A549 (cell line): ENCODE data around the gene MTX3. TPM values are rescaled to one million over a fixed set of nuclear protein-coding genes. Genes with fewer than 3 reads are reported as not detected.

Experiments used
- ATAC-seq, 2 experiments: fragments of 200-7000 bp in 1 of 2; fragments of >200 bp in 1 of 2; cut with Nextera tagmentation in 1 of 2; cut with Tn5 transposase in 1 of 2; 3 replicates each; pipeline versions ENCODE4 v1.8.0 to v1.9.1; 2018 to 2020; ENCODE audit warnings: mild to moderate bottlenecking in 1 of 2, moderate library complexity in 1 of 2
- CTCF ChIA-PET: fragments of 300-600 bp; sonication (Branson Sonifier 250); formaldehyde crosslinking; extraction: SDS; loops from one replicate; lab custom pipeline; 2021; ENCODE audit warnings: antibody characterized with exemption, inconsistent platforms; lab: Yijun Ruan, JAX
- POLR2A ChIA-PET: fragments of 350-600 bp; formaldehyde crosslinking; extraction: SDS; loops from one replicate; lab custom pipeline; 2021; ENCODE audit warnings: antibody characterized with exemption, inconsistent platforms; lab: Yijun Ruan, JAX
- DNase-seq, 2 experiments: peaks; one replicate each; pipeline versions ENCODE4 v3.0.0 to v3.0.0-alpha.2; 2011 to 2016; ENCODE audit warnings: low read depth in 1 of 2, low spot score in 1 of 2
- FAIRE-seq: peaks from 2 replicates; lab custom pipeline; 2011; peaks lifted over from hg19 to GRCh38; lab: Jason Lieb, UNC
- H3K27ac ChIP-seq, 2 experiments: fragments of >200 bp; sonication (Bioruptor Twin); formaldehyde crosslinking; 3 replicates each; pipeline ENCODE4 v1.5.1; 2016 to 2017
- H3K4me1 ChIP-seq: fragments of >200 bp; sonication (Bioruptor Twin); formaldehyde crosslinking; 3 replicates; pipeline ENCODE4 v1.6.1; 2016
- H3K4me2 ChIP-seq: fragments of >200 bp; sonication (Bioruptor Twin); formaldehyde crosslinking; 3 replicates; pipeline ENCODE4 v1.6.1; 2016
- H3K4me3 ChIP-seq: fragments of >200 bp; sonication (Bioruptor Twin); formaldehyde crosslinking; 3 replicates; pipeline ENCODE4 v1.5.1; 2016
- H3K9me3 ChIP-seq: fragments of >200 bp; sonication (Bioruptor Twin); formaldehyde crosslinking; 3 replicates; pipeline ENCODE4 v1.6.1; 2016
- BCL3 ChIP-seq: fragments of >200 bp; sonication (Bioruptor Twin); formaldehyde crosslinking; IDR thresholded peaks from 3 replicates; pipeline ENCODE4 v1.6.1; 2016
- CBX8 ChIP-seq: fragments of 200-600 bp; sonication (generic); IDR thresholded peaks from 2 replicates; pipeline ENCODE4 v1.6.1; 2016
- CEBPB ChIP-seq, 2 experiments: fragments of >200 bp in 1 of 2; sonication (Bioruptor Twin) in 1 of 2; formaldehyde crosslinking in 1 of 2; IDR thresholded peaks; 2 replicates each; pipeline ENCODE4 v1.6.1; 2012 to 2016
- CHD4 ChIP-seq: fragments of 200-600 bp; sonication (generic); IDR thresholded peaks from 2 replicates; pipeline ENCODE4 v1.6.1; 2016; ENCODE audit warnings: antibody characterized with exemption, mild to moderate bottlenecking, borderline replicate concordance
- EHMT2 ChIP-seq: fragments of 200-600 bp; sonication (generic); IDR thresholded peaks from 2 replicates; pipeline ENCODE4 v1.6.1; 2016; ENCODE audit warnings: antibody characterized with exemption, low read depth, mild to moderate bottlenecking, moderate library complexity
- ELK1 ChIP-seq: fragments of 150-350 bp; IDR thresholded peaks from 2 replicates; pipeline ENCODE4 v1.6.1; 2014; ENCODE audit warnings: low read depth, mild to moderate bottlenecking, low read length
- EP300 ChIP-seq, 2 experiments: fragments of >200 bp; sonication (Bioruptor Twin); formaldehyde crosslinking; IDR thresholded peaks; 2 replicates in 1 of 2; 3 replicates in 1 of 2; pipeline ENCODE4 v1.6.1; 2016 to 2017
- ESRRA ChIP-seq: fragments of 150-350 bp; IDR thresholded peaks from 2 replicates; pipeline ENCODE4 v1.6.1; 2014; ENCODE audit warnings: mild to moderate bottlenecking, low read length, borderline replicate concordance
- HDAC2 ChIP-seq: fragments of 200-600 bp; sonication (generic); IDR thresholded peaks from 2 replicates; pipeline ENCODE4 v1.6.1; 2016
- HEYL ChIP-seq: fragments of 250-450 bp; sonication (Bioruptor Pico); IDR thresholded peaks from 2 replicates; pipeline ENCODE4 v1.8.0; 2021; ENCODE audit warnings: mild to moderate bottlenecking, moderate library complexity
- HMGXB4 ChIP-seq: fragments of 250-450 bp; sonication (Bioruptor Pico); IDR thresholded peaks from 2 replicates; pipeline ENCODE4 v1.5.0; 2021; ENCODE audit warnings: mild to moderate bottlenecking, moderate library complexity, borderline replicate concordance
- HOXA7 ChIP-seq: fragments of 250-450 bp; sonication (Bioruptor Pico); IDR thresholded peaks from 2 replicates; pipeline ENCODE4 v1.5.0; 2020; ENCODE audit warnings: mild to moderate bottlenecking, moderate library complexity
- JUN ChIP-seq, 2 experiments: fragments of >200 bp; sonication (Bioruptor Twin); formaldehyde crosslinking; IDR thresholded peaks; 2 replicates in 1 of 2; 3 replicates in 1 of 2; pipeline ENCODE4 v1.6.1; 2016 to 2017
- KDM1A ChIP-seq: fragments of 200-600 bp; sonication (generic); IDR thresholded peaks from 2 replicates; pipeline ENCODE4 v1.6.1; 2016; ENCODE audit warnings: low read depth, mild to moderate bottlenecking
- MAFK ChIP-seq: fragments of 450-650 bp; IDR thresholded peaks from 2 replicates; pipeline ENCODE4 v1.6.1; 2014; ENCODE audit not compliant: partially characterized antibody
- MAZ ChIP-seq: fragments of 150-350 bp; IDR thresholded peaks from 2 replicates; pipeline ENCODE4 v1.6.1; 2014; ENCODE audit warnings: antibody characterized with exemption, low read depth, low read length, borderline replicate concordance
- MYC ChIP-seq: IDR thresholded peaks from 2 replicates; pipeline ENCODE4 v1.6.1; 2012; ENCODE audit warnings: mild to moderate bottlenecking, inconsistent platforms, low read length, improper control_type of control experiment, borderline replicate concordance
- NFE2L2 ChIP-seq: fragments of 150-350 bp; conservative IDR thresholded peaks from 2 replicates; pipeline ENCODE4 v1.6.1; 2014; ENCODE audit warnings: low read length
- NPAS2 ChIP-seq: fragments of 250-450 bp; sonication (Bioruptor Pico); IDR thresholded peaks from 2 replicates; pipeline ENCODE4 v1.8.0; 2022; ENCODE audit warnings: mild to moderate bottlenecking, moderate library complexity, borderline replicate concordance
- NR3C1 ChIP-seq: fragments of >200 bp; sonication (Bioruptor Twin); formaldehyde crosslinking; IDR thresholded peaks from 3 replicates; pipeline ENCODE4 v1.6.1; 2017
- PBX3 ChIP-seq: IDR thresholded peaks from 2 replicates; pipeline ENCODE4 v1.6.1; 2012
- PHF8 ChIP-seq: fragments of 200-600 bp; sonication (generic); IDR thresholded peaks from 2 replicates; pipeline ENCODE4 v1.6.1; 2016; ENCODE audit warnings: low read depth, mild to moderate bottlenecking, antibody characterized with exemption, moderate library complexity, borderline replicate concordance
- POLR2A ChIP-seq: IDR thresholded peaks from 2 replicates; pipeline ENCODE4 v1.6.1; 2012; ENCODE audit warnings: mild to moderate bottlenecking, low read length
- RAD21 ChIP-seq, 2 experiments: fragments of >200 bp in 1 of 2; sonication (Bioruptor Twin) in 1 of 2; formaldehyde crosslinking in 1 of 2; IDR thresholded peaks in 1 of 2; conservative IDR thresholded peaks in 1 of 2; 2 replicates in 1 of 2; 3 replicates in 1 of 2; pipeline ENCODE4 v1.6.1; 2012 to 2018; ENCODE audit warnings: inconsistent platforms in 1 of 2
- RFX5 ChIP-seq: fragments of 450-650 bp; IDR thresholded peaks from 2 replicates; pipeline ENCODE4 v1.7.1; 2014; ENCODE audit warnings: antibody characterized with exemption, mild to moderate bottlenecking, moderate library complexity
- RNF2 ChIP-seq: fragments of 200-600 bp; sonication (generic); IDR thresholded peaks from 2 replicates; pipeline ENCODE4 v1.6.1; 2016; ENCODE audit warnings: low read depth, mild to moderate bottlenecking, antibody characterized with exemption, moderate library complexity, borderline replicate concordance
- SMC3 ChIP-seq: fragments of >200 bp; sonication (Bioruptor Twin); formaldehyde crosslinking; IDR thresholded peaks from 3 replicates; pipeline ENCODE4 v1.6.1; 2018; ENCODE audit warnings: inconsistent platforms
- ZC3H11A ChIP-seq: fragments of 450-650 bp; IDR thresholded peaks from 2 replicates; pipeline ENCODE4 v1.6.1; 2014; ENCODE audit warnings: antibody characterized with exemption, mild to moderate bottlenecking
- ZNF302 ChIP-seq: fragments of 250-450 bp; sonication (Bioruptor Pico); IDR thresholded peaks from 2 replicates; pipeline ENCODE4 v1.9.0; 2021; ENCODE audit warnings: inconsistent platforms, mild to moderate bottlenecking, moderate library complexity
- ZSCAN20 ChIP-seq: fragments of 250-450 bp; sonication (Bioruptor Pico); IDR thresholded peaks from 2 replicates; pipeline ENCODE4 v1.8.0; 2022; ENCODE audit warnings: mild to moderate bottlenecking, moderate library complexity
- WGBS: methylation state at CpG from one replicate; pipeline ENCODE4 v1.1.6; 2017; ENCODE audit errors: missing lambda C conversion rate; 5-methylcytosine and 5-hydroxymethylcytosine counted together
- polyA plus RNA-seq, 4 experiments: library from polyadenylated mRNA; depleted of rRNA in 3 of 4; stranded (reverse); fragments of >200 nt; fragmentation: RNase III in 1 of 4; extraction: RNeasy Plus Mini Kit Qiagen cat#74134 plus additional on column Dnase treatment in 1 of 4; gene quantifications; 2 replicates in 3 of 4; 3 replicates in 1 of 4; pipeline ENCODE4 v1.2.3, GENCODE V29; 2011 to 2017

MTX3 gene
- polyA plus RNA-seq, 2 of the 4 experiments (the other 2 are of a cell fraction), result 7.4 to 19.1 TPM

GRCh38 chr5:80039650-80040049, 48.6 kb upstream of the MTX3 start:
- WGBS, result 35% methylated on average over 2 of the region's 2 CpGs
- FAIRE-seq, result no peak
- Histone ChIP-seq H3K9me3 (no peaks in the 10 kb centered on the region), H3K4me1 (no peaks in the 10 kb centered on the region), H3K27ac (no peak overlapping the region), H3K4me2 (no peak overlapping the region), H3K4me3 (no peak overlapping the region)
- ChIA-PET POLR2A (no interaction called here), CTCF (no interaction called here)
- no peak for ATAC-seq
- DNase-seq, result no peak
- no peak for TF ChIP-seq PBX3

- Histone ChIP-seq H3K4me1 (no peaks in the 10 kb centered on the region), H3K4me3 (no peak overlapping the region), H3K9me3 (no peaks in the 10 kb centered on the region), H3K27ac (no peak overlapping the region), H3K4me2 (no peak overlapping the region)
- CTCF ChIA-PET, result interaction anchor here (0.5 kb wide), 1 partner anchor 880 kb away, joined by 4 read pairs; no protein-coding TSS in a partner anchor
- no peak for FAIRE-seq
- no peak for TF ChIP-seq MAFK
- TF ChIP-seq BCL3, result no peak
- TF ChIP-seq RAD21 (conservative IDR thresholded peaks at IDR 0.05 in 1 of 2, IDR thresholded peaks at IDR 0.05 in 1 of 2), result no peak
- TF ChIP-seq CEBPB (IDR thresholded peaks at IDR 0.05), result no peak
- TF ChIP-seq MYC, result no peak
- no peak for TF ChIP-seq HMGXB4 (CRISPR knock-in tag)
- TF ChIP-seq ZSCAN20 (CRISPR knock-in tag), result no peak
- TF ChIP-seq JUN (IDR thresholded peaks at IDR 0.05), result no peak
- TF ChIP-seq HDAC2, result no peak
- TF ChIP-seq RNF2, result no peak
- TF ChIP-seq ELK1, result no peak
- no peak for TF ChIP-seq POLR2A
- TF ChIP-seq HEYL (CRISPR knock-in tag), result no peak
- no peak for TF ChIP-seq EHMT2
- no peak for TF ChIP-seq NPAS2 (CRISPR knock-in tag)
- no peak for TF ChIP-seq ESRRA
- TF ChIP-seq EP300 (IDR thresholded peaks at IDR 0.05), result no peak
- TF ChIP-seq NR3C1, result no peak
- TF ChIP-seq CBX8, result no peak
- TF ChIP-seq ZC3H11A, result no peak
- no peak for ATAC-seq
- no peak for DNase-seq
- POLR2A ChIA-PET, result no interaction called here
- 51% methylated on average over 5 of the region's 5 CpGs for WGBS
These were observed 46.3 kb upstream of the MTX3 start for GRCh38 chr5:80037366-80037765.

GRCh38 chr5:80036615-80037014, 45.6 kb upstream of the MTX3 start:
- POLR2A ChIA-PET, result no interaction called here
- Histone ChIP-seq H3K9me3 (no peaks in the 10 kb centered on the region), H3K4me3 (no peak overlapping the region), H3K4me1 (no peaks in the 10 kb centered on the region), H3K27ac (no peak overlapping the region), H3K4me2 (no peak overlapping the region)
- no peak for DNase-seq
- no peak for FAIRE-seq
- whole genome bisulfite sequencing, result 39% methylated on average over 5 of the region's 5 CpGs
- ATAC-seq, result no peak
- CTCF ChIA-PET, result interaction anchor here (1.0 kb wide), 1 partner anchor 10 kb away, joined by 3 read pairs; no protein-coding TSS in a partner anchor
- no peak for TF ChIP-seq KDM1A
- no peak for TF ChIP-seq RFX5
- TF ChIP-seq MYC, result no peak
- TF ChIP-seq PHF8, result no peak
- no peak for TF ChIP-seq MAZ
- TF ChIP-seq SMC3, result no peak
- no peak for TF ChIP-seq ELK1
- TF ChIP-seq NFE2L2, result no peak
- TF ChIP-seq HOXA7 (CRISPR knock-in tag), result no peak
- TF ChIP-seq CHD4, result no peak
- TF ChIP-seq ZNF302, result no peak
- TF ChIP-seq NR3C1, result no peak
- TF ChIP-seq RAD21 (conservative IDR thresholded peaks at IDR 0.05 in 1 of 2, IDR thresholded peaks at IDR 0.05 in 1 of 2), result no peak
